BE2C (cell line): ENCODE measurements around the gene SELENON.

Experiments used
- DNase-seq: peaks from one replicate; pipeline ENCODE4 v3.0.0-alpha.2; 2020
- H3K27me3 ChIP-seq: fragments of 250-450 bp; sonication (Bioruptor Pico); 2 replicates; pipeline ENCODE4 v1.5.1; 2020; ENCODE audit warnings: mild to moderate bottlenecking
- H3K36me3 ChIP-seq: fragments of 250-450 bp; sonication (Bioruptor Pico); 2 replicates; pipeline ENCODE4 v1.5.1; 2020; ENCODE audit warnings: mild to moderate bottlenecking
- H3K4me1 ChIP-seq: fragments of 250-450 bp; sonication (Bioruptor Pico); 2 replicates; pipeline ENCODE4 v1.5.1; 2020
- H3K4me3 ChIP-seq: 2 replicates; pipeline ENCODE4 v1.5.1; 2011; ENCODE audit warnings: low read depth, low read length
- H3K9me3 ChIP-seq: fragments of 250-450 bp; sonication (Bioruptor Pico); 2 replicates; pipeline ENCODE4 v1.5.1; 2020
- CTCF ChIP-seq: IDR thresholded peaks from 2 replicates; pipeline ENCODE4 v1.5.1; 2012; ENCODE audit warnings: mild to moderate bottlenecking, low read depth, low read length

The SELENON gene

GRCh38 chr1:25773441-25774125, 26.4 kb upstream of the SELENON start:
- peak; percentile 42 for DNase-seq

GRCh38 chr1:25774206-25774803, 25.7 kb upstream of the SELENON start:
- no peaks in the 10 kb centered on the region for H3K9me3 ChIP-seq
- no peaks in the 10 kb centered on the region for H3K27me3 ChIP-seq
- peaks cover 13% of the 10 kb centered on the region for H3K4me1 ChIP-seq
- no peak overlapping the region for H3K4me3 ChIP-seq
- H3K36me3 ChIP-seq = no peaks in the 10 kb centered on the region
- no peak for TF ChIP-seq CTCF
- DNase-seq = no peak

More at GRCh38 chr1:25773441-25774125, 26.4 kb upstream of the SELENON start:
- H3K9me3 ChIP-seq = no peaks in the 10 kb centered on the region
- no peak for TF ChIP-seq CTCF
- H3K27me3 ChIP-seq = no peaks in the 10 kb centered on the region
- H3K36me3 ChIP-seq = no peaks in the 10 kb centered on the region
- H3K4me3 ChIP-seq = no peak overlapping the region
- peaks cover 13% of the 10 kb centered on the region for H3K4me1 ChIP-seq

GRCh38 chr1:25774921-25775771, 24.8 kb upstream of the SELENON start:
- H3K9me3 ChIP-seq = no peaks in the 10 kb centered on the region
- TF ChIP-seq CTCF = 0 out of 2 replicates have a peak, but pooled peaks have one; percentile 11
- DNase-seq = peak; percentile 84
- H3K36me3 ChIP-seq = no peaks in the 10 kb centered on the region
- peaks cover 13% of the 10 kb centered on the region for H3K4me1 ChIP-seq
- no peak overlapping the region for H3K4me3 ChIP-seq
- H3K27me3 ChIP-seq = no peaks in the 10 kb centered on the region

GRCh38 chr1:25779388-25779787, 20.6 kb upstream of the SELENON start:
- DNase-seq = no peak
- H3K4me1 ChIP-seq = peaks cover 5% of the 10 kb centered on the region
- no peaks in the 10 kb centered on the region for H3K36me3 ChIP-seq
- no peak for TF ChIP-seq CTCF
- H3K27me3 ChIP-seq = no peaks in the 10 kb centered on the region
- H3K9me3 ChIP-seq = no peaks in the 10 kb centered on the region
- H3K4me3 ChIP-seq = no peak overlapping the region

- TF ChIP-seq CTCF = no peak
- DNase-seq = no peak
- H3K4me1 ChIP-seq = peaks cover 5% of the 10 kb centered on the region
Measured at GRCh38 chr1:25779894-25780293, 20.1 kb upstream of the SELENON start.

More at GRCh38 chr1:25779894-25780293, 20.1 kb upstream of the SELENON start:
- Histone ChIP-seq H3K9me3 (no peaks in the 10 kb centered on the region), H3K36me3 (no peaks in the 10 kb centered on the region), H3K4me3 (no peak overlapping the region), H3K27me3 (no peaks in the 10 kb centered on the region)
